ENCODE data around the gene RAB18.
"Not testable (repeated sequence)": the region's sequence is repeated elsewhere in the genome, so short reads cannot be mapped to it uniquely, and the experiment has no call there.

RAB18 gene

DNA sequence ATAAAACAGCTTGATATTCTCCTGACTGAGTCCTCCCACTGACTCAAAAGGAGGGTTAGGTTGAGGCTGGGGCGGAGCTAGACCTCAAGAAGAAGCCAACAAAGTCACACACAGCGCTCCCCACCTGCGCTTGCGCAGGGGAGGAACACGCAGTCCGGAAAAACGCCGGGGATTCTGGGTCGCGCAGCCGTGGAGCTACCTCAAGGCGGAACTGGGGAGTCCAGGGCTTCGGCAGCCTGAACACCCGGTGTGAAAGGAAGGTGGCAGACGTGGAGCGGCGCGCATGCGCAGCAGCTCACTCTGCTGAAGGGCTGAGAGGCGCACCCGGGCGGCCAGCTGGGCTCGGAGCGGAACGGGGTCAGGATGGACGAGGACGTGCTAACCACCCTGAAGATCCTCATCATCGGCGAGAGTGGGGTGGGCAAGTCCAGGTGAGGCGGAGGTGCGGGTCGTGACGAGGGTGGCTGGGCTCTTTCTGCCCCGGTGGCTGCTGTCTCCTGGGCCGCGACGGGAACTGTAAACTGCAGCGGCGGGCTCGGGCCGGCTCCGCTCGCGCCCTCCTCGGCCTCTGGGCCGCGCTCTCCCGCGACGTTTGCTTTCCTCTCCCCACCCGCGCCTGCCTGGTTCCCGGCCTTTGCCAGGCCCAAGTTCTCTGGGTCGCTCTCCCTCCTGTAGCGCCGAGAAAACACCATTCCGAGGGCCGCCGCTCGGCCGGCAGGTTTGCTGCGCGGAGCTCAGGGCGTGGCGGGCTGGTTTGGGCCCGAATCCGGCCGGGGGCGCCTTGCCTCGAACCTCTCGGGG, at the start of gene RAB18:
Gene RAB18 (plus strand): TSS at position 298 of the 801 bp plus-strand sequence. CDS start 66 bp downstream, at position 364.
- Mint-ChIP-seq H3K27me3 (ENCODE audit: low read depth) (peaks cover 3% of the 10 kb centered on the region), H3K4me1 (ENCODE audit: low read depth) (peaks cover 36% of the 10 kb centered on the region), H3K9me3 (no peaks in the 10 kb centered on the region), H3K36me3 (ENCODE audit: low read depth) (peaks cover 18% of the 10 kb centered on the region), H3K27ac (peak within 1 kb of the TSS; percentile 99), H3K4me3 (peak within 1 kb of the TSS; percentile 100)

DNA sequence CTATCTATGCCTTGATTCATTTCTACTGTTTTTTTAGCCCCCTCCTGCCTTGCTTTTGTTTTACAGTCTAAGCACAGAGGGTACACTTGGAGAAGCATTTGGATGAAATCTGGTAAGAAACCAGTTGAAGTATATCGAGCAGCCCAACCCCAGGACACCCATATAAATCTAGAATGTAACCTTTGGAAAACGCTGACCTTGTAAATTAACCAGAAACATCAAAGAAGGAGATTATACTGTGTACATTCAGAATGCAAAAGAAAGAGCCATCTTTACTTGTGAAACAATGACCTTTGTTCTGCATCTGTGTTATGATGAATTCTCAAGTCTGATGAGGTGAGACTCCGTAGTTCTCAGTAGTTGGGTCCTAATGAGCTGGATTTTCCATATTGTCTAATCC, 49.3 kb upstream of the RAB18 start:
- Mint-ChIP-seq H3K27ac (no peak overlapping the region), H3K36me3 (ENCODE audit: low read depth) (no peaks in the 10 kb centered on the region), H3K27me3 (ENCODE audit: low read depth) (peaks cover 13% of the 10 kb centered on the region), H3K9me3 (no peaks in the 10 kb centered on the region), H3K4me1 (ENCODE audit: low read depth) (peaks cover 12% of the 10 kb centered on the region), H3K4me3 (no peak overlapping the region)

DNA sequence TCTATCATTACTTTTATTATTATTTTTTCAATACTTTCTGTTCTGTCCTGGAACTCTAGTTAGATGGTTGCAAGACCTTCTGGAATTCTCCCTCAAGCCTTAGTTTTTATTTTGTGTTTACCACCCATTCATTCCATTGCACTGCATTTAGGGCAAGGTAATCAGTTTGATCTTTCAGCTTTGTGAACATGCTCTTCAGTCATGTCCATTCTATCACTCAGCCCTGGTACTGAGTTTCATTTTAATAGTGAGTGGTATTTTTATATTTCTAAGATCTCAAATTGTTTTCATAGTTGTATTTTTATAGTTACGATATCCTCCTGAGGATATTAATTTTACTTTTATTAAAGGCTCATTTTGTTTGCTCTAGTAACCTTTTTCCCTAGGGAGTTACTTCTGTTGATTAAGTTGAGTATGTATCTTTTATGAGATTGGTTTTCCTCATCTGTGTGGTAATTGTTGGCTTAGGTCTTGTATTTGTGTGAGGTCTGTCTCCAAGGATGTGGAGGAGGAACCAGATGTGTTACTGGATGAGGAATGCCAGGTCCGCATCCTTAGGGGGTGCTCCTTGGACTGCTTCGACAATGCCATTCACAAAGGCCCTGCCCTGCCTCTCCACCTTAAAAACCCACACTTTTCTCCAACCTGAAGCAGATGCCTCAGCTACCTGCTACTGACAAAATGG, 46.7 kb upstream of the RAB18 start:
- no peaks in the 10 kb centered on the region for H3K9me3 Mint-ChIP-seq
- H3K27ac Mint-ChIP-seq = no peak overlapping the region
- H3K4me1 Mint-ChIP-seq (ENCODE audit: low read depth) = peaks cover 12% of the 10 kb centered on the region
- no peaks in the 10 kb centered on the region for H3K36me3 Mint-ChIP-seq (ENCODE audit: low read depth)
- H3K27me3 Mint-ChIP-seq (ENCODE audit: low read depth) = peaks cover 4% of the 10 kb centered on the region
- no peak overlapping the region for H3K4me3 Mint-ChIP-seq

DNA sequence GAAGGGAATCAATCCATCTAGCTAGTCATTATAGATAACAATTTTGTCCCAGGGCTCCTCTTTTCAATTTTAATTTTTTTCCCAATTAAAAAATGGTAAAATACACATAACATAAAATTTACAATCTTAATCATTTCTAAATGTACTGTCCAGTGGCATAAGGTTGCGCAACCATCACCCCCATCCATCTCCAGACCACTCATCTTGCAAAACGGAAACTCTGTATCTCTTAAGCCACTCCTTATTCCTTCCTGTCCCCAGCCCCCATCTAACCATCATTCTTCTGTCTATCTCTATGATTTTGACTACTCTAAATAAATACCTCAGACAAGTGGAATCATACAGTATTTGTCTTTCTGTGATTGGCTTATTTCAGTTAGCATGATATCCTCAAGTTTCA, 46.1 kb upstream of the RAB18 start:
- no peak overlapping the region for H3K4me3 Mint-ChIP-seq
- H3K27me3 Mint-ChIP-seq (ENCODE audit: low read depth) = no peaks in the 10 kb centered on the region
- H3K27ac Mint-ChIP-seq = no peak overlapping the region
- no peaks in the 10 kb centered on the region for H3K36me3 Mint-ChIP-seq (ENCODE audit: low read depth)
- peaks cover 12% of the 10 kb centered on the region for H3K4me1 Mint-ChIP-seq (ENCODE audit: low read depth)
- H3K9me3 Mint-ChIP-seq = no peaks in the 10 kb centered on the region

DNA sequence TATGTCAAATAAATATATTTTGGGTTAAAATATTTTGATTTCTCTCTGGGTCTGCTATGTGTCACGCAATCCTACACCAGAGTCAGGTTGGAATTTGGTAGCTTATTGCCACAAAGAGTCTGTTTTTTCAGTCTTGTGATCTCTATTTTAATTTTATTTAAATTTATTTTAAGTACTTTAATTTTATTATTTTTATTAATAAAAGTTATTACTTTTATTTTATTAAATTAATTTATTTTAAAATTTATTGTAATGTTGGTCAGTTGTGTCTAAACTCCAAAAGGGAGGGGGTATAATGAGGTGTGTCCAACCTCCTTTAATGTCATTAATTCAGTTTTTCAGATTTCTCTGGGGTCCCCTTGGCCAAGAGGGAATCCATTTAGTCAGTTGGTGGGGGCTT, 42.8 kb upstream of the RAB18 start:
- Mint-ChIP-seq H3K36me3 (ENCODE audit: low read depth) (peaks cover 5% of the 10 kb centered on the region), H3K4me1 (ENCODE audit: low read depth) (peaks cover 39% of the 10 kb centered on the region), H3K9me3 (peaks cover 3% of the 10 kb centered on the region), H3K4me3 (no peak overlapping the region), H3K27ac (no peak overlapping the region), H3K27me3 (ENCODE audit: low read depth) (no peaks in the 10 kb centered on the region)

DNA sequence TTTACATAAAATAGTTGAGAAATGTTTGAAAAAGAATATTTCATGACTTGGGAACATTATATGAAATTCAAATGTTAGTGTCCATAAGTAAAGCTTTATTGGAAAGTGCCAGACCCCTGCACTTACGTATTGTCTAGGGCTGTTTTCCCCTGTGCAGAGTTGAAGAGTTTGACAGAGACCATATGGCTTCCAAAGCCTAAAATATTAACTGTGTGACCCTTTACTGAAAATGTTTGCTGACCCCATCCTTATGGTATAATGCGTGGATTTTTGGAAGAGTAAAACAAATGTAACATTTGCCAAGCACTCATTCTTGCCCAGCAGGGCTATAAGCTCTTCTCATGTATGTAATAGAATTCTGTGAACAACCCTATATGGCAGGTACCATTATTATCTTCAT, 40.1 kb upstream of the RAB18 start:
- H3K36me3 Mint-ChIP-seq (ENCODE audit: low read depth) = peaks cover 5% of the 10 kb centered on the region
- H3K27ac Mint-ChIP-seq = peak overlapping the region; percentile 89
- no peak overlapping the region for H3K4me3 Mint-ChIP-seq
- no peaks in the 10 kb centered on the region for H3K27me3 Mint-ChIP-seq (ENCODE audit: low read depth)
- peaks cover 3% of the 10 kb centered on the region for H3K9me3 Mint-ChIP-seq
- peaks cover 32% of the 10 kb centered on the region for H3K4me1 Mint-ChIP-seq (ENCODE audit: low read depth)

DNA sequence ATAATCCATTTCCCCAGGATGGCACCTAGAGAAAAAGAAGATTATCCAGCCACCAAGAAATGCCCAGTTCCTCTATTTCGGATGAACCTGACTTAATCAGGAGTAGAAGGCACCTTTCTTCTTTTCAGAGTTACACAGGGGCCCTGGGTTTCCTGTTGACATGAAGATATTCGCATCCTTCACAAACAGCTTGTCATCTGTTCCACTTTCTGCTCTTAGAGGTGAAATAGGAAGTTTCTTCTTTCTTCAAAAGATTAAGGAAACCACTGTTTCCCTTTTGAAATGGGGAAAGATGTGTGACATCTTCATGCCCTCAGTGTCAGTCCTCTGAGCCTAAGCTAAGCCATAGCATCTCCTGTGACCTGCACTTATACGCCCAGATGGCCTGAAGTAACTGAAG, 39.1 kb upstream of the RAB18 start:
- Mint-ChIP-seq H3K9me3 (peaks cover 3% of the 10 kb centered on the region), H3K27me3 (ENCODE audit: low read depth) (no peaks in the 10 kb centered on the region), H3K4me1 (ENCODE audit: low read depth) (peaks cover 30% of the 10 kb centered on the region), H3K36me3 (ENCODE audit: low read depth) (peaks cover 5% of the 10 kb centered on the region), H3K27ac (peak overlapping the region; percentile 89), H3K4me3 (peak overlapping the region; percentile 32)

DNA sequence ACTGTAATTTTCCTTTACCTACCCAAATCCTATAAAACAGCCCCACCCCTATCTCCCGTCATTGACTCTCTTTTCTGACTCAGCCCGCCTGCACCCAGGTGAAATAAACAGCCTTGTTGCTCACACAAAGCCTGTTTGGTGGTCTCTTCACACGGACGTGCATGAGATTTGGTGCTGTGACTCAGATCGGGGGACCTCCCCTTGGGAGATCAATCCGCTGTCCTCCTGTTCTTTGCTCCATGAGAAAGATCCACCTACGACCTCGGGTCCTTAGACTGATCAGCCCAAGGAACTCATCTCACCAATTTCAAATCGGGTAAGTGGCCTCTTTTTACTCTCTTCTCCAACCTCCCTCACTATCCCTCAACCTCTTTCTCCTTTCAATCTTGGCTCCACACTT, 38.5 kb upstream of the RAB18 start:
- H3K4me3 Mint-ChIP-seq = peak overlapping the region; percentile 8
- not testable (repeated sequence) for H3K36me3 Mint-ChIP-seq (ENCODE audit: low read depth); H3K27me3 Mint-ChIP-seq (ENCODE audit: low read depth)

DNA sequence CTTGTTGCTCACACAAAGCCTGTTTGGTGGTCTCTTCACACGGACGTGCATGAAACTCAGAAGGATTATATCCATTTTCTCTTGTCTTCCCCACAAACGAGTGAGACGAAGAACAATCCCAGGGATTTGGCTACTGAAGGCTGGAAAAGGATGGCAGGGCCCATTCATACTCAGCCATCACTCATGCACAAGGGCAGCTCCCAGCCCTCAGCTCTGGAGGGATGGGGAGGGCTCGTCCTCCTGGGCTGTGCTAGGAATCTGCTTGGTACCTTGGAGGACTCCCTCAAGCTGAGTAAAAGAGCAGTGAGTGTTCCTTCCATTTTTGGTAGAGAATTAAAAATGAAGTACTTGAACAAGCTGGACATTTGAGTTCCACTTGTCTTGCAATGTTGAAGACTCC, 33.2 kb upstream of the RAB18 start:
- Mint-ChIP-seq H3K4me3 (no peak overlapping the region), H3K27ac (no peak overlapping the region), H3K4me1 (ENCODE audit: low read depth) (peaks cover 6% of the 10 kb centered on the region), H3K36me3 (ENCODE audit: low read depth) (no peaks in the 10 kb centered on the region), H3K27me3 (ENCODE audit: low read depth) (peaks cover 17% of the 10 kb centered on the region), H3K9me3 (no peaks in the 10 kb centered on the region)

More for the DNA sequence above, 38.5 kb upstream of the RAB18 start:
- H3K27ac Mint-ChIP-seq = peak overlapping the region; percentile 89
- not testable (repeated sequence) for H3K9me3 Mint-ChIP-seq
- peaks cover 30% of the 10 kb centered on the region for H3K4me1 Mint-ChIP-seq (ENCODE audit: low read depth)

DNA sequence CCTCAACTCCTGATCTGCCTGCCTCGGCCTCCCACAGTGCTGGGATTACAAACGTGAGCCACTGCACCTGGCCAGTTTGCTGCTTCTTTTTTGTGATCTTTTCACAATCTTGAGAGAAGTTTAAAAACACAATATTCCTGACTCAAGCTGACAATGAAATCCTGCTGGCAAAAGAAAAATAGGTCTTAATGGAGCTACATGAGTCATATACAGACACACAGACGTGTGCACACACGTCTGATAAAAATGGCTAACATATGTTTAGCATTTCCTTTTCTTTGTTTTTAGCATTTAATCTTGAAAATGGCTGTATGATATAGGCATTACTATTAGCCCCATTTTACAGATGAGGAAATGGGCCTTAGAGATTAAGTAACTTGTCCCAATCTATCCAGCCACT, 29.4 kb upstream of the RAB18 start:
- Mint-ChIP-seq H3K27ac (no peak overlapping the region), H3K4me1 (ENCODE audit: low read depth) (no peaks in the 10 kb centered on the region), H3K27me3 (ENCODE audit: low read depth) (peaks cover 22% of the 10 kb centered on the region), H3K4me3 (no peak overlapping the region), H3K36me3 (ENCODE audit: low read depth) (no peaks in the 10 kb centered on the region), H3K9me3 (no peaks in the 10 kb centered on the region)

DNA sequence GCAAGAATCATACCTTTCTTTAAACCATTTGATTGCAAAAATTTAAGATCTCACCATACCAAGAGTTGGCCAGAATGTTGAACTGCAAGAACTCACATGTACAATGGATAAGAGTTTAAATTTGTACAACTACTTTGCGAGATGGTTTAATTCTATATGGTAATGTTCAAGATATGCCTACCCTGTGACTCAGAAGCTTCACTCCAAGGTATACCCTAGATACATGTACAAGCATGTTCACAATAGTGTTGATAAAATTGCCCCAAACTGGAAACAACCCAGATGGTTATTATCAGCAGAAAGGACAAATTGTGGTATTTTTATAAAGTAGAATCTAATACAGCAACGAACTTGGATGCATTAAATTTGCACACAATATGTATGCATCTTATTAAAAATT, 25.1 kb upstream of the RAB18 start:
- H3K4me3 Mint-ChIP-seq = no peak overlapping the region
- H3K27ac Mint-ChIP-seq = no peak overlapping the region
- H3K27me3 Mint-ChIP-seq (ENCODE audit: low read depth) = peaks cover 21% of the 10 kb centered on the region
- H3K36me3 Mint-ChIP-seq (ENCODE audit: low read depth) = no peaks in the 10 kb centered on the region
- no peaks in the 10 kb centered on the region for H3K9me3 Mint-ChIP-seq
- no peaks in the 10 kb centered on the region for H3K4me1 Mint-ChIP-seq (ENCODE audit: low read depth)

DNA sequence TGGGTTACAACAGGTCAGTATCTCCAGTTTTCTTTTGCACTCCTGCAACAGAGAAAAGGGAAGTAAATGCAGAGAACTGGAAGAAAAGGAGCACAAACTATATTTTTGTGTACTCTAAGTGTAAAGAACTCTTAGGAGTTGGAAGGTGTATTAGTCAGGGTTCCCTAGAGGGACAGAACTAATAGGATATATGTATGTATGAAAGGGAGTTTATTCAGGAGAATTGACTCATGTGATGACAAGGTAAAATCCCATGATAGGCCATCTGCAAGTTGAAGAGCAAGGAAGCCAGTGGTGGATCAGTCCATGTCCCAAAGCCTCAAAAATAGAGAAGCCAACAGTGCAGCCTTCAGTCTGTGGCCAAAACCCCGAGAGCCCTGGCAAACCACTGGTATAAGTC, 22.6 kb upstream of the RAB18 start:
- Mint-ChIP-seq H3K4me1 (ENCODE audit: low read depth) (no peaks in the 10 kb centered on the region), H3K9me3 (no peaks in the 10 kb centered on the region), H3K27ac (no peak overlapping the region), H3K27me3 (ENCODE audit: low read depth) (peaks cover 29% of the 10 kb centered on the region), H3K36me3 (ENCODE audit: low read depth) (no peaks in the 10 kb centered on the region), H3K4me3 (no peak overlapping the region)

DNA sequence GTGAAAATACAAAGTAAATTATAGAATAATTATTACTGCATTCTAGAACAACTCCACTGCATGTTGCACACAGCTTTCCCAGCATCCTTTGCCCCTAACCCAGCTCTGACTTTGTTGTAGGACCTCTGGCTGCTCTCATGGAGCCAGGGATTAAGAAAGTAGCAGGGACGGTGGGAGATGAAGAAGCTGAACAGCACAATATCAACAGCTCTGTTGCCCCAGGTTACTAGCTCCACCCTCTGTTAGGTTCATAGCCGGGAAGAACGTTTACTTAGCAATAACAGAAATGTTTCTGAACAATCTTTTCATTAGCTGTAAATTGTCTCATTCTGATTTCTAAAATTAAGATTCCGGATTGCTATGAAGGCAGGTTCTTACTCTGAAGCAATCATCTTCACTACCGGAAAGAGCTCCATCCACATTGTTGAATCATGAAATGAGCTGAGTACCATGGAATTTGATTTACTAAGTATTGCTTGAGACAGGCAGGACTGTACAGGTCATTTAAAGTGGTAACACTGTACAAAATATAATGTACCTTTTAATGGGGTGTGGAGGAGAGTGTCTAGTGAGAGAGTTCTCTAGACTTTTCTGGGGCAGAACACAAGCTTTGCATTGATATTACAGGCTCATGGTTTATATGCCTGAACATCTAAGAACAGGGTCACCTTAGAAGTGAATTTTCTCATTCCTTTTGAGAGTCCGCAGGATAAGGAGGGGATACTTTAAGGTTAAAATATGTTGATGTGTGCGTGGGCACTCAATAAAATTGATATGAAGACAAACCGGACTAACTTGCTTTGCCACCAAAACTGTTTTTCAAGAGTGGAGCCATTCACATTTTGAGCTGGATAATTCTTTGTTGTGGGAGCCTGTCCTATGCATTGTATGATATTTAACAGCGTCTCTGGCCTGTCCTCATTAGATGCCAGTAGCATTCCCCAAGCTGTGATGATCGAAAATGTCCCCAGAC, 20.8 kb upstream of the RAB18 start:
- H3K27ac Mint-ChIP-seq = no peak overlapping the region
- H3K27me3 Mint-ChIP-seq (ENCODE audit: low read depth) = peaks cover 36% of the 10 kb centered on the region
- H3K36me3 Mint-ChIP-seq (ENCODE audit: low read depth) = no peaks in the 10 kb centered on the region
- no peaks in the 10 kb centered on the region for H3K9me3 Mint-ChIP-seq
- no peak overlapping the region for H3K4me3 Mint-ChIP-seq
- no peaks in the 10 kb centered on the region for H3K4me1 Mint-ChIP-seq (ENCODE audit: low read depth)

DNA sequence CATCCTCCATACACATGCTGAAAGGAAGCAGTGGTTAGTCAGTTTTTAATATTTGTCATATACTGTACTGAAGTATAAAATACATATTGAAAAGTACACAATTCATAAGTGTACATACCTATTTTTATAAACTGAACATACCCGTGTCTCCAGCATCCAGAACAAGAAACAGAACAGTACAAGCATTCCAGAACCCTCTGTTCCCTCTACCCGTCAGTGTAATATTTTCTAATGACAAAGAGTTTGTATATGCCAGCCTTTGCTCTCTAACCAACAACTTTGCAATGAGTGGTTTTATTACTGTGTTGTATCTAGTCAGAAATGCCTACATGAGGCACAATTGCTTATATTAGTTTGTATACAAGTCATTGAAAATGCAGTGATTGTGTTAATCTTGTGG, 18.7 kb upstream of the RAB18 start:
- Mint-ChIP-seq H3K27ac (no peak overlapping the region), H3K36me3 (ENCODE audit: low read depth) (no peaks in the 10 kb centered on the region), H3K27me3 (ENCODE audit: low read depth) (peaks cover 40% of the 10 kb centered on the region), H3K9me3 (peaks cover 2% of the 10 kb centered on the region), H3K4me1 (ENCODE audit: low read depth) (no peaks in the 10 kb centered on the region), H3K4me3 (no peak overlapping the region)

Measured in T-helper 1 cell treated with Interleukin-12 subunit alpha and Interleukin-12 subunit beta and Interleukin-4 antibody, amounts not matched to agents 30 μg/mL and 1 μg/mL, for 36 hours (primary cell).